ENCODE measurements around the gene RASEF. TPM values are rescaled to one million over a fixed set of nuclear protein-coding genes. Genes with fewer than 3 reads are reported as not detected.

RASEF gene
- total RNA-seq, 4 donors from 2014 or later, result under 0.01 to 0.42 (median 0.24) TPM

GRCh38 chr9:83068414-83068813 is 5.5 kb upstream of the RASEF start:
- TF ChIP-seq, protein P1, sequence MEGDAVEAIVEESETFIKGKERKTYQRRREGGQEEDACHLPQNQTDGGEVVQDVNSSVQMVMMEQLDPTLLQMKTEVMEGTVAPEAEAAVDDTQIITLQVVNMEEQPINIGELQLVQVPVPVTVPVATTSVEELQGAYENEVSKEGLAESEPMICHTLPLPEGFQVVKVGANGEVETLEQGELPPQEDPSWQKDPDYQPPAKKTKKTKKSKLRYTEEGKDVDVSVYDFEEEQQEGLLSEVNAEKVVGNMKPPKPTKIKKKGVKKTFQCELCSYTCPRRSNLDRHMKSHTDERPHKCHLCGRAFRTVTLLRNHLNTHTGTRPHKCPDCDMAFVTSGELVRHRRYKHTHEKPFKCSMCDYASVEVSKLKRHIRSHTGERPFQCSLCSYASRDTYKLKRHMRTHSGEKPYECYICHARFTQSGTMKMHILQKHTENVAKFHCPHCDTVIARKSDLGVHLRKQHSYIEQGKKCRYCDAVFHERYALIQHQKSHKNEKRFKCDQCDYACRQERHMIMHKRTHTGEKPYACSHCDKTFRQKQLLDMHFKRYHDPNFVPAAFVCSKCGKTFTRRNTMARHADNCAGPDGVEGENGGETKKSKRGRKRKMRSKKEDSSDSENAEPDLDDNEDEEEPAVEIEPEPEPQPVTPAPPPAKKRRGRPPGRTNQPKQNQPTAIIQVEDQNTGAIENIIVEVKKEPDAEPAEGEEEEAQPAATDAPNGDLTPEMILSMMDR (IDR thresholded peaks at IDR 0.05), result no peak
- TF ChIP-seq POLR2A (IDR thresholded peaks at IDR 0.05; ENCODE audit: low read depth) (no peak), POLR2AphosphoS5 (IDR thresholded peaks at IDR 0.05) (no peak), EP300 (IDR thresholded peaks at IDR 0.05) (no peak)
- Histone ChIP-seq H3K27me3 (peaks cover 0 to 29% (median under 1%) of the 10 kb centered on the region in 4 donors), H3K4me3 (no peak overlapping the region), H3K9me3 (peaks cover 0 to 3% (median 0%) of the 10 kb centered on the region in 4 donors), H3K4me1 (no peaks in the 10 kb centered on the region), H3K27ac (replicated peaks in 1 of 4) (no peak overlapping the region), H3K36me3 (no peaks in the 10 kb centered on the region)
- WGBS, result 36% methylated on average over 1 of the region's 1 CpG
- intact Hi-C loops (cut with DNase I), result no loop called here
- DNase-seq (ENCODE audit: extremely low spot score), result no peak

GRCh38 chr9:83067579-83067978 is 4.6 kb upstream of the RASEF start:
- TF ChIP-seq, protein P1 (IDR thresholded peaks at IDR 0.05), result no peak
- no peak for TF ChIP-seq POLR2AphosphoS5 (IDR thresholded peaks at IDR 0.05)
- no peak for TF ChIP-seq EP300 (IDR thresholded peaks at IDR 0.05)
- TF ChIP-seq POLR2A (IDR thresholded peaks at IDR 0.05; ENCODE audit: low read depth), result no peak
- peaks cover 0 to 37% (median 8%) of the 10 kb centered on the region in 4 donors for H3K27me3 ChIP-seq
- H3K4me1 ChIP-seq, result peaks cover 5 to 7% (median 6%) of the 10 kb centered on the region in 4 donors
- H3K4me3 ChIP-seq, result no peak overlapping the region
- no peaks in the 10 kb centered on the region for H3K36me3 ChIP-seq
- WGBS, result 81% methylated on average over 2 of the region's 2 CpGs
- peaks cover 0 to 3% (median 0%) of the 10 kb centered on the region in 4 donors for H3K9me3 ChIP-seq
- no peak overlapping the region for H3K27ac ChIP-seq (replicated peaks in 1 of 4)
- intact Hi-C loops (cut with DNase I), result no loop called here
- no peak for DNase-seq (ENCODE audit: extremely low spot score)

DNA sequence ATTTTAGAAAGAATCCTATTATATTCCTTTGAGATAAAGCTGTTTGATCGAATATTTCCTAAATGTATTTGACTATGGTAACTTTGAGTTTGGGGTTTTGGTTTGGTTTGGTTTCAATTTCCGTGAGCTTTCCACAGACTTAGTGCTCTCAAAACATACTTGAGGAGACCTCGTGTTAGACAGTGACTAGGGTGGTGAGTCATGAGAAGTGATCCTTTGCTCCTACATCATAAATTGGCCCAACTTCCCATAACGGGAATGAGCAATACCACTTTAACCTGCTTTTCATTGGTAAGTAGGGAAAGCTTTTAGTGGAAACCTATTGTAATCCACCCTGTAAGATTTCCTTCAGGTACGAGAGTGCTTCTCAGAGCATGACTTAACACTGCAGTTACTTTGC is 3.8 kb upstream of the RASEF start:
- Histone ChIP-seq H3K27me3 (peaks cover 0 to 45% (median 14%) of the 10 kb centered on the region in 4 donors), H3K9me3 (peaks cover 0 to 3% (median 0%) of the 10 kb centered on the region in 4 donors), H3K4me3 (no peak overlapping the region), H3K4me1 (peaks cover 10 to 15% (median 14%) of the 10 kb centered on the region in 4 donors), H3K27ac (replicated peaks in 1 of 4) (no peak overlapping the region), H3K36me3 (no peaks in the 10 kb centered on the region)
- intact Hi-C loops (cut with DNase I), result no loop called here
- DNase-seq (ENCODE audit: extremely low spot score), result no peak
- WGBS, result 79% methylated on average over 5 of the region's 5 CpGs
- TF ChIP-seq POLR2A (IDR thresholded peaks at IDR 0.05; ENCODE audit: low read depth), result no peak
- no peak for TF ChIP-seq EP300 (IDR thresholded peaks at IDR 0.05)
- TF ChIP-seq POLR2AphosphoS5 (IDR thresholded peaks at IDR 0.05), result no peak
- TF ChIP-seq, protein P1 (IDR thresholded peaks at IDR 0.05), result no peak

DNA sequence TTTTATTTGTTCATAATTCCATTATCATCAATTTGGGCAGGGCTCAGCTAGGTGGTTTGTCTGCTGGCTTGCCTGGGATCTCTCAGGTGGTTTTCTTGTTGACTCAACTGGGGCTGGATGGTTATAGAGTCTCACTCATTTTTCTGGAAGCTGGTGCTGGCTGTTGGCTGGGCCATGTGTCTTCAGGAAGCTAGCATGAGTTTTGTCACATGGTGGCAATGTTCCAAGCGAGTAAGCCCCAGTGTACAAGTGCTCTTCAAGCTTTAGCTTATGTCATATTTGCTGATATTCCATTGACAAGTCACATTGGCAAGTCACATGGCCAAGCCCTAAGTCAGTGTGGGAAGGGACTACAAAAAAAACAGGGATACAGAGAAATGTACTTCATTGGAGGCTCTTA is 2.3 kb upstream of the RASEF start:
- Histone ChIP-seq H3K9me3 (peaks cover 0 to 3% (median 0%) of the 10 kb centered on the region in 4 donors), H3K27ac (replicated peaks in 1 of 4) (no peak overlapping the region), H3K4me3 (no peak overlapping the region), H3K4me1 (peaks cover 10 to 20% (median 16%) of the 10 kb centered on the region in 4 donors), H3K36me3 (no peaks in the 10 kb centered on the region), H3K27me3 (peaks cover 0 to 61% (median 14%) of the 10 kb centered on the region in 4 donors)
- intact Hi-C loops (cut with DNase I), result no loop called here
- WGBS, result 90% methylated on average over 1 of the region's 1 CpG
- TF ChIP-seq POLR2A (IDR thresholded peaks at IDR 0.05; ENCODE audit: low read depth) (no peak), EP300 (IDR thresholded peaks at IDR 0.05) (no peak), POLR2AphosphoS5 (IDR thresholded peaks at IDR 0.05) (no peak)
- TF ChIP-seq, protein P1 (IDR thresholded peaks at IDR 0.05), result no peak
- DNase-seq (ENCODE audit: extremely low spot score), result no peak
